H1 (cell line): Measurements from ENCODE around the gene PLXNA4. TPM values are rescaled to one million over a fixed set of nuclear protein-coding genes. Genes with fewer than 3 reads are reported as not detected.

Experiments
- CTCF ChIA-PET: fragments of 300-600 bp; sonication (Branson Sonifier 250); formaldehyde crosslinking; loops from one replicate; lab custom pipeline; 2021; ENCODE audit not compliant: partially characterized antibody; lab: Charles Lee
- POLR2A ChIA-PET: fragments of 300-600 bp; sonication (Branson Sonifier 250); formaldehyde crosslinking; loops from one replicate; lab custom pipeline; 2021; ENCODE audit warnings: inconsistent platforms; ENCODE audit not compliant: partially characterized antibody; lab: Charles Lee
- DNase-seq, 2 experiments: peaks; one replicate each; pipeline versions ENCODE4 v3.0.0 to v3.0.0-alpha.2; 2010 to 2022; ENCODE audit warnings: low spot score in 2 of 2, low read depth in 1 of 2, mixed read lengths in 1 of 2
- FAIRE-seq: peaks from 2 replicates; lab custom pipeline; 2011; peaks lifted over from hg19 to GRCh38; lab: Jason Lieb, UNC
- H2AFZ ChIP-seq: 2 replicates; pipeline ENCODE4 v1.8.1; 2012; ENCODE audit warnings: low read length, inconsistent platforms
- H2AK5ac ChIP-seq: 2 replicates; pipeline ENCODE4 v1.6.1; 2013; ENCODE audit warnings: low read depth, low read length
- H2BK120ac ChIP-seq: replicated peaks from 2 replicates; pipeline ENCODE3; 2013; ENCODE audit warnings: low read depth, low read length, inconsistent platforms
- H2BK12ac ChIP-seq: 2 replicates; pipeline ENCODE4 v1.6.1; 2013; ENCODE audit warnings: low read depth, low read length
- H2BK15ac ChIP-seq: 2 replicates; pipeline ENCODE4 v1.6.1; 2013; ENCODE audit warnings: low read length
- H2BK20ac ChIP-seq: 2 replicates; pipeline ENCODE4 v1.6.1; 2013; ENCODE audit warnings: low read length
- H2BK5ac ChIP-seq: 2 replicates; pipeline ENCODE4 v1.6.1; 2013; ENCODE audit warnings: low read depth, low read length
- H3K14ac ChIP-seq: 2 replicates; pipeline ENCODE4 v1.6.1; 2013; ENCODE audit warnings: inconsistent platforms; ENCODE audit not compliant: insufficient read length
- H3K18ac ChIP-seq: 2 replicates; pipeline ENCODE4 v1.6.1; 2013; ENCODE audit warnings: low read length; ENCODE audit errors: extremely low read depth
- H3K23ac ChIP-seq: 2 replicates; pipeline ENCODE4 v1.6.1; 2013; ENCODE audit warnings: inconsistent platforms; ENCODE audit not compliant: insufficient read length
- H3K23me2 ChIP-seq: 2 replicates; pipeline ENCODE4 v1.6.1; 2013; ENCODE audit warnings: low read depth, low read length
- H3K27ac ChIP-seq: 2 replicates; pipeline ENCODE4 v1.6.1; 2011; ENCODE audit warnings: low read depth, low read length, inconsistent platforms
- H3K27me3 ChIP-seq, 4 experiments: replicated peaks in 1 of 4; 1 replicate in 1 of 4; 2 replicates in 3 of 4; pipeline versions ENCODE4 v1.6.1 to v1.8.1; 2011 to 2013; ENCODE audit warnings: low read length in 3 of 4, mild to moderate bottlenecking in 3 of 4, inconsistent platforms in 2 of 4, mixed read lengths in 2 of 4, moderate library complexity in 1 of 4; ENCODE audit not compliant: control insufficient read depth in 3 of 4, insufficient read depth in 3 of 4; ENCODE audit errors: extremely low read depth in 1 of 4
- H3K36me3 ChIP-seq, 4 experiments: 2 replicates each; pipeline versions ENCODE4 v1.6.1 to v1.8.1; 2011 to 2013; ENCODE audit warnings: mild to moderate bottlenecking in 4 of 4, low read length in 3 of 4, moderate library complexity in 2 of 4, control low read depth in 1 of 4, inconsistent platforms in 1 of 4; ENCODE audit not compliant: insufficient read depth in 4 of 4, control insufficient read depth in 2 of 4
- H3K4ac ChIP-seq: replicated peaks from 2 replicates; pipeline ENCODE3; 2013; ENCODE audit warnings: low read length, low read depth, mixed read lengths, inconsistent platforms; ENCODE audit not compliant: insufficient read length
- H3K4me1 ChIP-seq, 4 experiments: replicated peaks in 1 of 4; 1 replicate in 1 of 4; 2 replicates in 3 of 4; pipeline versions ENCODE4 v1.6.1 to v1.8.1; 2011 to 2013; ENCODE audit warnings: low read length in 3 of 4, inconsistent platforms in 2 of 4, mixed read lengths in 1 of 4; ENCODE audit not compliant: insufficient read depth in 4 of 4, control insufficient read depth in 3 of 4
- H3K4me2 ChIP-seq, 2 experiments: 2 replicates each; pipeline versions ENCODE4 v1.6.1 to v1.8.1; 2011 to 2013; ENCODE audit warnings: low read depth in 2 of 2, low read length in 2 of 2, control low read depth in 1 of 2, inconsistent platforms in 1 of 2, mild to moderate bottlenecking in 1 of 2; ENCODE audit not compliant: insufficient read depth in 1 of 2
- H3K4me3 ChIP-seq, 4 experiments: fragments of 200-600, 300-600 bp in 1 of 4; sonication (generic), shearing (Covaris generic), sonication (Bioruptor Twin) in 1 of 4; 2 replicates each; pipeline versions ENCODE4 v1.5.1 to v1.8.1; 2011 to 2016; ENCODE audit warnings: low read length in 4 of 4, low read depth in 3 of 4, control low read depth in 2 of 4, inconsistent platforms in 2 of 4, mild to moderate bottlenecking in 2 of 4, mixed read lengths in 1 of 4, moderate library complexity in 1 of 4; ENCODE audit not compliant: insufficient read depth in 2 of 4; ENCODE audit errors: extremely low read depth in 1 of 4
- H3K56ac ChIP-seq: replicated peaks from 2 replicates; pipeline ENCODE3; 2013; ENCODE audit warnings: low read depth, mild to moderate bottlenecking, mixed read lengths, low read length, inconsistent platforms; ENCODE audit not compliant: insufficient read length
- H3K79me1 ChIP-seq: 2 replicates; pipeline ENCODE4 v1.6.1; 2013; ENCODE audit warnings: low read depth, low read length, control low read depth
- H3K79me2 ChIP-seq, 2 experiments: 2 replicates each; pipeline versions ENCODE4 v1.6.1 to v1.8.1; 2012 to 2013; ENCODE audit warnings: low read length in 2 of 2, mild to moderate bottlenecking in 2 of 2, inconsistent platforms in 1 of 2; ENCODE audit not compliant: insufficient read depth in 2 of 2, control insufficient read depth in 1 of 2
- H3K9ac ChIP-seq, 4 experiments: replicated peaks in 1 of 4; 1 replicate in 1 of 4; 2 replicates in 3 of 4; pipeline versions ENCODE4 v1.6.1 to v1.8.1; 2011 to 2013; ENCODE audit warnings: low read depth in 3 of 4, low read length in 3 of 4, control low read depth in 2 of 4, mild to moderate bottlenecking in 2 of 4, moderate library complexity in 2 of 4, inconsistent platforms in 1 of 4; ENCODE audit errors: extremely low read depth in 1 of 4
- H3K9me3 ChIP-seq, 2 experiments: 2 replicates each; pipeline versions ENCODE4 v1.6.1 to v1.8.1; 2012 to 2013; ENCODE audit warnings: mild to moderate bottlenecking in 2 of 2, moderate library complexity in 2 of 2, control low read depth in 1 of 2, inconsistent platforms in 1 of 2, low read depth in 1 of 2, low read length in 1 of 2, mixed read lengths in 1 of 2; ENCODE audit not compliant: insufficient read depth in 2 of 2
- H4K20me1 ChIP-seq, 2 experiments: replicated peaks in 1 of 2; 2 replicates each; pipeline versions ENCODE3 to v1.8.1; 2011 to 2013; ENCODE audit warnings: inconsistent platforms in 2 of 2, low read length in 2 of 2, mild to moderate bottlenecking in 1 of 2; ENCODE audit not compliant: insufficient read depth in 2 of 2, control insufficient read depth in 1 of 2
- H4K5ac ChIP-seq: 2 replicates; pipeline ENCODE4 v1.6.1; 2013; ENCODE audit warnings: low read length, low read depth, mixed read lengths, inconsistent platforms; ENCODE audit not compliant: insufficient read length
- H4K8ac ChIP-seq: 2 replicates; pipeline ENCODE4 v1.8.0; 2013; ENCODE audit warnings: mild to moderate bottlenecking, moderate library complexity, low read length, inconsistent platforms; ENCODE audit not compliant: insufficient read depth; ENCODE audit errors: extremely low read depth
- H4K91ac ChIP-seq: replicated peaks from 2 replicates; pipeline ENCODE3; 2013; ENCODE audit warnings: low read length, mixed read lengths, inconsistent platforms; ENCODE audit not compliant: insufficient read length
- CBX8 ChIP-seq: fragments of 300-800, 300-1000 bp; sonication (generic); IDR thresholded peaks from 2 replicates; pipeline ENCODE4 v1.7.1; 2016; ENCODE audit warnings: low read depth, low read length, borderline replicate concordance
- CHD2 ChIP-seq: IDR thresholded peaks from 2 replicates; pipeline ENCODE4 v1.6.1; 2012; ENCODE audit warnings: low read length, improper control_type of control experiment
- CTBP2 ChIP-seq: IDR thresholded peaks from 2 replicates; pipeline ENCODE4 v1.7.0; 2011; ENCODE audit warnings: borderline replicate concordance, mild to moderate bottlenecking, moderate library complexity, mixed read lengths, low read length; ENCODE audit not compliant: insufficient read depth, insufficient read length
- POU5F1 ChIP-seq: IDR thresholded peaks from 2 replicates; pipeline ENCODE4 v1.6.1; 2011; ENCODE audit warnings: low read depth, mild to moderate bottlenecking, low read length, moderate library complexity
- RAD21 ChIP-seq, 2 experiments: IDR thresholded peaks in 1 of 2; conservative IDR thresholded peaks in 1 of 2; 2 replicates each; pipeline ENCODE4 v1.6.1; 2011; ENCODE audit warnings: low read depth in 2 of 2, low read length in 2 of 2, improper control_type of control experiment in 1 of 2, inconsistent platforms in 1 of 2, mild to moderate bottlenecking in 1 of 2, moderate library complexity in 1 of 2
- RFX5 ChIP-seq: IDR thresholded peaks from 2 replicates; pipeline ENCODE4 v1.6.1; 2011; ENCODE audit warnings: low read depth, low read length, improper control_type of control experiment, borderline replicate concordance
- SIN3A ChIP-seq, 2 experiments: IDR thresholded peaks in 1 of 2; conservative IDR thresholded peaks in 1 of 2; 2 replicates each; pipeline ENCODE4 v1.6.1; 2011 to 2012; ENCODE audit warnings: low read length in 2 of 2, improper control_type of control experiment in 1 of 2, low read depth in 1 of 2, mild to moderate bottlenecking in 1 of 2
- WGBS, 2 experiments: shearing (Covaris generic) in 1 of 2; methylation state at CpG; one replicate each; pipeline versions ENCODE4 v1.1.6 to v1.1.7; 2013 to 2015; ENCODE audit warnings: low lambda C conversion rate in 2 of 2, mixed read lengths in 2 of 2, inconsistent platforms in 1 of 2, low coverage in 1 of 2, missing lambda C conversion rate in 1 of 2; ENCODE audit not compliant: insufficient replicate concordance in 2 of 2, insufficient coverage in 1 of 2, insufficient read length in 1 of 2; ENCODE audit errors: extremely low coverage in 1 of 2, missing lambda C conversion rate in 1 of 2; 5-methylcytosine and 5-hydroxymethylcytosine counted together
- polyA plus RNA-seq, 7 experiments: library from polyadenylated mRNA; depleted of rRNA in 3 of 7; stranded (reverse) in 5 of 7; unstranded in 2 of 7; fragments of >200 nt in 5 of 7; fragments of 200-250 nt in 2 of 7; gene quantifications; 1 replicate in 5 of 7; 2 replicates in 1 of 7; 4 replicates in 1 of 7; pipeline versions ENCODE4 v1.2.1 to v1.2.3, GENCODE V29; 2011 to 2013; ENCODE audit warnings: missing spikeins in 2 of 7, mixed read lengths in 2 of 7
- total RNA-seq: library from RNA; stranded (reverse); fragmentation: NEBNext Ultra II Directional; extraction: Animal tissue kit (Norgen Biotek cat#: 25700); gene quantifications from 2 replicates; pipeline ENCODE4 v1.2.1, GENCODE V29; 2021

The PLXNA4 gene
- total and polyA plus RNA-seq, 2 of the 8 experiments (the other 6 are each of a cell fraction or from before 2014, with no cell fraction given): 0.76 to 0.79 TPM

GRCh38 chr7:132514430-132514829, 61.8 kb downstream of the PLXNA4 start:
- H2BK12ac ChIP-seq: no peak overlapping the region
- no peak for TF ChIP-seq SIN3A (conservative IDR thresholded peaks at IDR 0.05 in 1 of 2, IDR thresholded peaks at IDR 0.05 in 1 of 2; ENCODE audit: low read depth in 1 of 2, low read length in 2 of 2)
- no peak for TF ChIP-seq CHD2
- no peak for TF ChIP-seq CBX8
- TF ChIP-seq RAD21 (IDR thresholded peaks at IDR 0.05 in 1 of 2, conservative IDR thresholded peaks at IDR 0.05 in 1 of 2; ENCODE audit: low read depth in 2 of 2, low read length in 2 of 2): no peak
- no peak for TF ChIP-seq CTBP2
- TF ChIP-seq RFX5: no peak
- TF ChIP-seq POU5F1: no peak
- H4K20me1 ChIP-seq: no peaks in the 10 kb centered on the region
- H3K9me3 ChIP-seq: no peaks in the 10 kb centered on the region
- H3K36me3 ChIP-seq: no peaks in the 10 kb centered on the region
- no peak overlapping the region for H2BK5ac ChIP-seq
- no peak overlapping the region for H3K23ac ChIP-seq
- H3K9ac ChIP-seq: no peak overlapping the region
- H2AFZ ChIP-seq: no peak overlapping the region
- no peak overlapping the region for H4K91ac ChIP-seq
- H3K27me3 ChIP-seq: no peaks in the 10 kb centered on the region
- no peaks in the 10 kb centered on the region for H3K79me1 ChIP-seq
- no peak overlapping the region for H4K5ac ChIP-seq
- no peak overlapping the region for H3K27ac ChIP-seq
- no peak overlapping the region for H3K14ac ChIP-seq
- H4K8ac ChIP-seq: no peak overlapping the region
- FAIRE-seq (no peak), DNase-seq (no peak)
- no peak overlapping the region for H3K4ac ChIP-seq
- no peak overlapping the region for H2BK20ac ChIP-seq
- no peak overlapping the region for H3K4me3 ChIP-seq
- H3K79me2 ChIP-seq: no peaks in the 10 kb centered on the region
- no peak overlapping the region for H3K56ac ChIP-seq
- no peaks in the 10 kb centered on the region for H3K23me2 ChIP-seq
- no peak overlapping the region for H2BK120ac ChIP-seq
- no peak overlapping the region for H3K18ac ChIP-seq
- no peak overlapping the region for H3K4me2 ChIP-seq
- WGBS, 2 experiments: 88% methylated on average over 1 of the region's 1 CpG; no CpG with 5 or more reads in 1 of the 2 experiments
- ChIA-PET CTCF (interaction anchor here (1.2 kb wide), 1 partner anchor 196 kb away, joined by 3 read pairs; no protein-coding TSS in a partner anchor), POLR2A (no interaction called here)
- no peak overlapping the region for H2BK15ac ChIP-seq
- no peaks in the 10 kb centered on the region for H3K4me1 ChIP-seq
- no peak overlapping the region for H2AK5ac ChIP-seq
